Measurements from ENCODE around the gene SASH1. TPM values are rescaled to one million over a fixed set of nuclear protein-coding genes. Genes with fewer than 3 reads are reported as not detected.

Gene SASH1
- total RNA-seq, 1 experiment from 2014 or later = 19.2 TPM

- Histone ChIP-seq H3K4me1 (ENCODE audit: insufficient read depth, low read length, poor library complexity, severe bottlenecking) (peaks cover 12% of the 10 kb centered on the region), H3K36me3 (ENCODE audit: insufficient read depth, low read length, poor library complexity, severe bottlenecking) (no peaks in the 10 kb centered on the region), H3K27ac (ENCODE audit: low read depth, low read length, poor library complexity, severe bottlenecking) (no peak overlapping the region), H3K27me3 (replicated peaks; ENCODE audit: insufficient read depth, low read depth, low read length, poor library complexity) (no peaks in the 10 kb centered on the region), H3K9me3 (ENCODE audit: low read depth, low read length, poor library complexity, severe bottlenecking) (no peaks in the 10 kb centered on the region), H3K4me3 (ENCODE audit: low read depth, low read length, poor library complexity, severe bottlenecking) (no peak overlapping the region)
- no TSS peak for BruUV-seq (replicated peaks)
- intact Hi-C loops (cut with micrococcal nuclease; ENCODE audit: unreplicated experiment) = no loop called here
- ChIA-PET POLR2A (ENCODE audit: low non-redundant PET) (no interaction called here), CTCF (no interaction called here)
- no peak for TF ChIP-seq CTCF (conservative IDR thresholded peaks at IDR 0.05; ENCODE audit: low read depth, low read length)
- TF ChIP-seq EZH2 (IDR thresholded peaks at IDR 0.05; ENCODE audit: borderline replicate concordance, low read depth, low read length, poor library complexity, severe bottlenecking) = no peak
- DNase-seq (ENCODE audit: low spot score) = no peak
These were observed 180.4 kb downstream of the SASH1 start for GRCh38 chr6:148523048-148523447.

- H3K27me3 ChIP-seq (replicated peaks; ENCODE audit: insufficient read depth, low read depth, low read length, poor library complexity) = no peaks in the 10 kb centered on the region
- H3K9me3 ChIP-seq (ENCODE audit: low read depth, low read length, poor library complexity, severe bottlenecking) = no peaks in the 10 kb centered on the region
- no peaks in the 10 kb centered on the region for H3K36me3 ChIP-seq (ENCODE audit: insufficient read depth, low read length, poor library complexity, severe bottlenecking)
- no peak for DNase-seq (ENCODE audit: low spot score)
- CTCF ChIA-PET = no interaction called here
- no TSS peak for BruUV-seq (replicated peaks)
- no peak overlapping the region for H3K27ac ChIP-seq (ENCODE audit: low read depth, low read length, poor library complexity, severe bottlenecking)
- no peak overlapping the region for H3K4me3 ChIP-seq (ENCODE audit: low read depth, low read length, poor library complexity, severe bottlenecking)
- intact Hi-C loops (cut with micrococcal nuclease; ENCODE audit: unreplicated experiment) = no loop called here
- H3K4me1 ChIP-seq (ENCODE audit: insufficient read depth, low read length, poor library complexity, severe bottlenecking) = peaks cover 12% of the 10 kb centered on the region
- POLR2A ChIA-PET (ENCODE audit: low non-redundant PET) = no interaction called here
- TF ChIP-seq CTCF (conservative IDR thresholded peaks at IDR 0.05; ENCODE audit: low read depth, low read length) = no peak
- no peak for TF ChIP-seq EZH2 (IDR thresholded peaks at IDR 0.05; ENCODE audit: borderline replicate concordance, low read depth, low read length, poor library complexity, severe bottlenecking)
These were observed 180.9 kb downstream of the SASH1 start for GRCh38 chr6:148523551-148523950.

GRCh38 chr6:148524471-148524882 is 181.8 kb downstream of the SASH1 start:
- CTCF ChIA-PET = no interaction called here
- intact Hi-C loops (cut with micrococcal nuclease; ENCODE audit: unreplicated experiment) = no loop called here
- H3K27ac ChIP-seq (ENCODE audit: low read depth, low read length, poor library complexity, severe bottlenecking) = no peak overlapping the region

More at GRCh38 chr6:148524471-148524882, 181.8 kb downstream of the SASH1 start:
- TF ChIP-seq EZH2 (IDR thresholded peaks at IDR 0.05; ENCODE audit: borderline replicate concordance, low read depth, low read length, poor library complexity, severe bottlenecking) = no peak
- TF ChIP-seq CTCF (conservative IDR thresholded peaks at IDR 0.05; ENCODE audit: low read depth, low read length) = no peak
- H3K27me3 ChIP-seq (replicated peaks; ENCODE audit: insufficient read depth, low read depth, low read length, poor library complexity) = no peaks in the 10 kb centered on the region
- POLR2A ChIA-PET (ENCODE audit: low non-redundant PET) = no interaction called here
- H3K4me3 ChIP-seq (ENCODE audit: low read depth, low read length, poor library complexity, severe bottlenecking) = no peak overlapping the region
- H3K9me3 ChIP-seq (ENCODE audit: low read depth, low read length, poor library complexity, severe bottlenecking) = no peaks in the 10 kb centered on the region
- DNase-seq (ENCODE audit: low spot score) = no peak
- H3K36me3 ChIP-seq (ENCODE audit: insufficient read depth, low read length, poor library complexity, severe bottlenecking) = no peaks in the 10 kb centered on the region
- peaks cover 14% of the 10 kb centered on the region for H3K4me1 ChIP-seq (ENCODE audit: insufficient read depth, low read length, poor library complexity, severe bottlenecking)
- no TSS peak for BruUV-seq (replicated peaks)

Data from A673 (cell line).